ENCODE measurements around the gene DBN1.

Gene DBN1

GRCh38 chr5:177472460-177473442 is 683 bp downstream of the DBN1 start:
- no peak for DNase-seq (ENCODE audit: low spot score)

GRCh38 chr5:177471610-177472356 is 1.7 kb downstream of the DBN1 start:
- no peak for DNase-seq (ENCODE audit: low spot score)

GRCh38 chr5:177470759-177471536 is 2.5 kb downstream of the DBN1 start:
- DNase-seq (ENCODE audit: low spot score): peak; percentile 98

GRCh38 chr5:177469750-177470525 is 3.5 kb downstream of the DBN1 start:
- no peak for DNase-seq (ENCODE audit: low spot score)

- no peak for DNase-seq (ENCODE audit: low spot score)
Measured at GRCh38 chr5:177468685-177469628, 4.5 kb downstream of the DBN1 start.

GRCh38 chr5:177468329-177468684 is 5.1 kb downstream of the DBN1 start:
- no peak for DNase-seq (ENCODE audit: low spot score)

GRCh38 chr5:177467436-177467835 is 6.0 kb downstream of the DBN1 start:
- no peak for DNase-seq (ENCODE audit: low spot score)

- DNase-seq (ENCODE audit: low spot score): no peak
Measured at GRCh38 chr5:177466861-177467260, 6.6 kb downstream of the DBN1 start.

- DNase-seq (ENCODE audit: low spot score): no peak
Measured at GRCh38 chr5:177465044-177465443, 8.4 kb downstream of the DBN1 start.

- no peak for DNase-seq (ENCODE audit: low spot score)
Measured at GRCh38 chr5:177462021-177462670, 11.3 kb downstream of the DBN1 start.

- DNase-seq (ENCODE audit: low spot score): no peak
Measured at GRCh38 chr5:177459819-177460628, 13.4 kb downstream of the DBN1 start.

GRCh38 chr5:177459357-177459756 is 14.1 kb downstream of the DBN1 start:
- DNase-seq (ENCODE audit: low spot score): no peak

- no peak for DNase-seq (ENCODE audit: low spot score)
Measured at GRCh38 chr5:177458912-177459350, 14.5 kb downstream of the DBN1 start.

- no peak for DNase-seq (ENCODE audit: low spot score)
Measured at GRCh38 chr5:177457852-177458681, 15.4 kb downstream of the DBN1 start.

- DNase-seq (ENCODE audit: low spot score): peak; percentile 99
Measured at GRCh38 chr5:177456976-177457851, 16.2 kb downstream of the DBN1 start.

GRCh38 chr5:177456591-177456964 is 16.9 kb downstream of the DBN1 start:
- no peak for DNase-seq (ENCODE audit: low spot score)

Measured in SW480 (cell line).